Astrocyte (in vitro differentiated cells and primary cell): ENCODE measurements around the gene HEMGN. TPM values are rescaled to one million over a fixed set of nuclear protein-coding genes. Genes with fewer than 3 reads are reported as not detected.

Experiments
- DNase-seq: peaks from one replicate; pipeline ENCODE4 v3.0.0-alpha.2; 2010; ENCODE audit warnings: low read depth
- FAIRE-seq: peaks from 2 replicates; lab custom pipeline; 2011; peaks lifted over from hg19 to GRCh38; lab: Jason Lieb, UNC
- H2AFZ ChIP-seq: 2 replicates; pipeline ENCODE4 v1.6.0; 2012; ENCODE audit warnings: low read depth, low read length, inconsistent platforms
- H3K27ac ChIP-seq: 2 replicates; pipeline ENCODE4 v1.5.1; 2011; ENCODE audit warnings: low read depth, low read length, inconsistent platforms
- H3K27me3 ChIP-seq: 2 replicates; pipeline ENCODE4 v1.6.0; 2011; ENCODE audit warnings: low read length, inconsistent platforms; ENCODE audit not compliant: insufficient read depth
- H3K36me3 ChIP-seq: 2 replicates; pipeline ENCODE4 v1.5.1; 2011; ENCODE audit warnings: low read length, inconsistent platforms; ENCODE audit not compliant: insufficient read depth
- H3K4me1 ChIP-seq: 2 replicates; pipeline ENCODE4 v1.5.1; 2011; ENCODE audit warnings: low read length, inconsistent platforms; ENCODE audit not compliant: insufficient read depth
- H3K4me2 ChIP-seq: 2 replicates; pipeline ENCODE4 v1.6.0; 2012; ENCODE audit warnings: low read length, inconsistent platforms
- H3K4me3 ChIP-seq: 2 replicates; pipeline ENCODE4 v1.5.1; 2011; ENCODE audit warnings: low read depth, mild to moderate bottlenecking, low read length, inconsistent platforms; ENCODE audit not compliant: insufficient read depth
- H3K79me2 ChIP-seq: 2 replicates; pipeline ENCODE4 v1.6.0; 2012; ENCODE audit warnings: mild to moderate bottlenecking, low read length, inconsistent platforms; ENCODE audit not compliant: insufficient read depth
- H3K9ac ChIP-seq: 2 replicates; pipeline ENCODE4 v1.6.0; 2012; ENCODE audit warnings: mild to moderate bottlenecking, low read length, inconsistent platforms
- H3K9me3 ChIP-seq: 2 replicates; pipeline ENCODE4 v1.5.1; 2012; ENCODE audit warnings: low read depth, mild to moderate bottlenecking, low read length, inconsistent platforms; ENCODE audit not compliant: insufficient read depth
- H4K20me1 ChIP-seq: 2 replicates; pipeline ENCODE4 v1.6.0; 2012; ENCODE audit warnings: low read length, inconsistent platforms; ENCODE audit not compliant: insufficient read depth
- H3K27ac Mint-ChIP-seq: one replicate; pipeline ENCODE4 v1.8.0; 2021; ENCODE audit warnings: mild to moderate bottlenecking, mixed read lengths; ENCODE audit not compliant: unreplicated experiment
- H3K27me3 Mint-ChIP-seq: one replicate; pipeline ENCODE4 v1.8.0; 2021; ENCODE audit warnings: low read depth, mixed read lengths; ENCODE audit not compliant: unreplicated experiment
- H3K36me3 Mint-ChIP-seq: one replicate; pipeline ENCODE4 v1.8.0; 2021; ENCODE audit warnings: low read depth, mixed read lengths; ENCODE audit not compliant: unreplicated experiment
- H3K4me1 Mint-ChIP-seq: one replicate; pipeline ENCODE4 v1.8.0; 2021; ENCODE audit warnings: low read depth, mixed read lengths; ENCODE audit not compliant: unreplicated experiment
- H3K4me3 Mint-ChIP-seq: one replicate; pipeline ENCODE4 v1.8.0; 2021; ENCODE audit warnings: mild to moderate bottlenecking, moderate library complexity, mixed read lengths; ENCODE audit not compliant: unreplicated experiment
- H3K9me3 Mint-ChIP-seq: one replicate; pipeline ENCODE4 v1.8.0; 2021; ENCODE audit warnings: mild to moderate bottlenecking, mixed read lengths; ENCODE audit not compliant: unreplicated experiment
- EZH2 ChIP-seq: IDR thresholded peaks from 2 replicates; pipeline ENCODE4 v1.6.1; 2012; ENCODE audit warnings: mild to moderate bottlenecking, low read length, inconsistent platforms; ENCODE audit not compliant: insufficient read depth
- total RNA-seq: library from RNA; stranded (reverse); gene quantifications from 2 replicates; pipeline ENCODE4 v1.2.1, GENCODE V29; 2021
- TF ChIP-seq, protein P1 (sequence below): IDR thresholded peaks from 2 replicates; pipeline ENCODE4 v1.5.1; 2011; ENCODE audit warnings: low read depth, mild to moderate bottlenecking, inconsistent platforms, low read length, moderate library complexity; ENCODE audit not compliant: insufficient read depth

HEMGN gene
- total RNA-seq, 1 donor from 2014 or later, result not detected

DNA sequence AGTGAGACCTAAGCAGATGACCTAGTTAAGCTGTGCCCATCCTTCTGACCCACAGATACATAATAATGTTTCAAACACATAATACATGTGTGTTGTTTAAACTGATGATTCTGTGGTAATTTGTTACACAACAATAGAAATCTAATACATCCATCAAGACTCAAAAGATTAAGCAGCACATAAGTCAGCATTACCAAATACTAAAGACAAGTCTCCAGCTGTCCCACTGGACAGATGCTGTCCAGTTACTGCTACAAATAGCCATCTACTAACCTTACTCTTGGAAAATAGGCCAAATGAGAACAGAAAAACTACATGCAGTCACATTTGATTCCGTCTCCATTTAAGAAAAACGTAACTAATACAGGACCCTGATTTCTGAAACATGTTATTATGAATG lies 26.4 kb downstream of the HEMGN start:
- H3K36me3 Mint-ChIP-seq, result peaks cover 11% of the 10 kb centered on the region
- FAIRE-seq, result no peak
- H3K27me3 Mint-ChIP-seq, result no peaks in the 10 kb centered on the region
- Histone ChIP-seq H3K4me3 (no peak overlapping the region), H3K27me3 (no peaks in the 10 kb centered on the region), H3K4me2 (no peak overlapping the region), H3K27ac (no peak overlapping the region), H2AFZ (no peak overlapping the region), H3K9ac (no peak overlapping the region), H3K9me3 (no peaks in the 10 kb centered on the region), H4K20me1 (peaks cover 5% of the 10 kb centered on the region), H3K79me2 (peaks cover 5% of the 10 kb centered on the region), H3K4me1 (no peaks in the 10 kb centered on the region), H3K36me3 (peaks cover 15% of the 10 kb centered on the region)
- H3K27ac Mint-ChIP-seq, result no peak overlapping the region
- H3K4me3 Mint-ChIP-seq, result no peak overlapping the region
- TF ChIP-seq, protein P1, sequence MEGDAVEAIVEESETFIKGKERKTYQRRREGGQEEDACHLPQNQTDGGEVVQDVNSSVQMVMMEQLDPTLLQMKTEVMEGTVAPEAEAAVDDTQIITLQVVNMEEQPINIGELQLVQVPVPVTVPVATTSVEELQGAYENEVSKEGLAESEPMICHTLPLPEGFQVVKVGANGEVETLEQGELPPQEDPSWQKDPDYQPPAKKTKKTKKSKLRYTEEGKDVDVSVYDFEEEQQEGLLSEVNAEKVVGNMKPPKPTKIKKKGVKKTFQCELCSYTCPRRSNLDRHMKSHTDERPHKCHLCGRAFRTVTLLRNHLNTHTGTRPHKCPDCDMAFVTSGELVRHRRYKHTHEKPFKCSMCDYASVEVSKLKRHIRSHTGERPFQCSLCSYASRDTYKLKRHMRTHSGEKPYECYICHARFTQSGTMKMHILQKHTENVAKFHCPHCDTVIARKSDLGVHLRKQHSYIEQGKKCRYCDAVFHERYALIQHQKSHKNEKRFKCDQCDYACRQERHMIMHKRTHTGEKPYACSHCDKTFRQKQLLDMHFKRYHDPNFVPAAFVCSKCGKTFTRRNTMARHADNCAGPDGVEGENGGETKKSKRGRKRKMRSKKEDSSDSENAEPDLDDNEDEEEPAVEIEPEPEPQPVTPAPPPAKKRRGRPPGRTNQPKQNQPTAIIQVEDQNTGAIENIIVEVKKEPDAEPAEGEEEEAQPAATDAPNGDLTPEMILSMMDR, result no peak
- no peak for TF ChIP-seq EZH2
- peaks cover 1% of the 10 kb centered on the region for H3K4me1 Mint-ChIP-seq
- peaks cover 2% of the 10 kb centered on the region for H3K9me3 Mint-ChIP-seq
- no peak for DNase-seq

DNA sequence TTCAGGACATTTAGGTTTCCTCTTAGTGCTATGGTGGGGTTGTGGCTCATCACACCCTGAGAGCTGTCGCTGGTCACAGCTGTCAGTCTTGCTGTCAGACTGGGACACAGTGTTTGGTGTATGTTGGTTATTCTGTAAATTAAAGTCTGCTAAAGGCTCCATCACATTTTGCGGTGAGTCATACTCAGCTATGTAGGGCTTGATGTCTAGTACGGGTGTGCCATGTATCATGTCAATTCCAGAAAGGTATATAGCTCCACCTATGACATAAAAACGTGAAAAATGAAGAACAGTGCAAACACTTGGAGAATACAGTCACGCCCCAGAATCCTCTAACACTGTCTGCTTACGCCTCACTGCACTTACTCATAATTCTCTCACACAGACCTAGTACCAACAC lies 27.6 kb downstream of the HEMGN start:
- no peak overlapping the region for H3K27ac Mint-ChIP-seq
- no peak overlapping the region for H2AFZ ChIP-seq
- peaks cover 5% of the 10 kb centered on the region for H4K20me1 ChIP-seq
- FAIRE-seq (no peak), DNase-seq (no peak)
- no peak overlapping the region for H3K4me2 ChIP-seq
- H3K4me3 ChIP-seq, result no peak overlapping the region
- H3K36me3 Mint-ChIP-seq, result peaks cover 9% of the 10 kb centered on the region
- H3K27ac ChIP-seq, result no peak overlapping the region
- peaks cover 2% of the 10 kb centered on the region for H3K9me3 Mint-ChIP-seq
- no peaks in the 10 kb centered on the region for H3K27me3 ChIP-seq
- H3K79me2 ChIP-seq, result peaks cover 5% of the 10 kb centered on the region
- H3K9me3 ChIP-seq, result no peaks in the 10 kb centered on the region
- H3K4me3 Mint-ChIP-seq, result no peak overlapping the region
- H3K4me1 ChIP-seq, result no peaks in the 10 kb centered on the region
- H3K36me3 ChIP-seq, result peaks cover 15% of the 10 kb centered on the region
- peaks cover 3% of the 10 kb centered on the region for H3K4me1 Mint-ChIP-seq
- TF ChIP-seq EZH2, result no peak
- TF ChIP-seq, protein P1, result no peak
- H3K9ac ChIP-seq, result no peak overlapping the region
- no peaks in the 10 kb centered on the region for H3K27me3 Mint-ChIP-seq

DNA sequence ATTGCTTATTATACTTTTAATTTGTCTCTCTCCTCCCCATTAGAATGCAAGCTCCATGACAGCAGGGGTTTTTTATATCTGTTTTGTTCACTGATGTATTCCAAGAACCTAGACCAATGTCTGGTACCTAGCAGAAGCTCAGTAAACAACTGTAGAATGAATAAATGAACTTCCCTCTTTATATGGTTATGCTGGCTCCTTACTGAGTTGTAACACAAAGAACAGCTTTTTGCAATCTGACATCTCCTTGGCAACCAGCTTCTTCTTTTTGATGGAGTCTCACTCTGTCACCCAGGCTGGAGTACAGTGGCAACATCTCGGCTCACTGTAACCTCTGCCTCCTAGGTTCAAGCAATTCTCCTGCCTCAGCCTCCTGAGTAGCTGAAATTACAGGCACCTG lies 29.3 kb downstream of the HEMGN start:
- Histone ChIP-seq H4K20me1 (peaks cover 9% of the 10 kb centered on the region), H3K36me3 (peaks cover 15% of the 10 kb centered on the region), H3K27me3 (no peaks in the 10 kb centered on the region), H3K9ac (no peak overlapping the region), H3K4me3 (no peak overlapping the region), H2AFZ (no peak overlapping the region), H3K4me2 (no peak overlapping the region), H3K79me2 (peaks cover 5% of the 10 kb centered on the region), H3K9me3 (no peaks in the 10 kb centered on the region), H3K27ac (no peak overlapping the region), H3K4me1 (no peaks in the 10 kb centered on the region)
- H3K4me3 Mint-ChIP-seq, result no peak overlapping the region
- no peak for TF ChIP-seq EZH2
- TF ChIP-seq, protein P1, result no peak
- FAIRE-seq (no peak), DNase-seq (no peak)
- peaks cover 6% of the 10 kb centered on the region for H3K4me1 Mint-ChIP-seq
- H3K9me3 Mint-ChIP-seq, result peaks cover 2% of the 10 kb centered on the region
- H3K27ac Mint-ChIP-seq, result no peak overlapping the region
- peaks cover 6% of the 10 kb centered on the region for H3K36me3 Mint-ChIP-seq
- H3K27me3 Mint-ChIP-seq, result no peaks in the 10 kb centered on the region
